Activated CD8-positive, alpha-beta memory T cell treated with anti-CD3 and anti-CD28 coated beads, Interleukin-2, amount 50 U/mL, for 4 hours (primary cell): ENCODE data around the gene ACTRT2.

Source experiments
- DNase-seq: peaks from one replicate; pipeline ENCODE4 v3.0.0-alpha.2; 2020

The ACTRT2 gene

DNA sequence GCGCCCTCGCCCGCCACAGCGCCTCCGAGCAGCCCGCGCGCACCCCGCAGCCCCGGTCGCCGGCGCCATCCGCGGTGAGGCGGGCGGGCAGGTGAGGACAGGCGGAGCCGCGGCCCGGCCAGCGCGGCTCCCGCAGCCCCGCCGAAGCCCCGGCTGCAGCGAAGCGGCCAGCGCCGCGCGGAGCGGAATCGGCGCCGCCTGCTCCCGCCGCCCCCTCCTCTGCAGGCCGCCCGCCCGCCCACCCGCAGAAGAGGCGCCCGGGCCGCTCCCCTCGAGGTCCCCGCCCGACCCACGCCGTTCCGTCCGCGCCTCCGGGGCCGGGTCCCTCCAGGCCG is 49.0 kb downstream of the ACTRT2 start:
- no peak for DNase-seq

DNA sequence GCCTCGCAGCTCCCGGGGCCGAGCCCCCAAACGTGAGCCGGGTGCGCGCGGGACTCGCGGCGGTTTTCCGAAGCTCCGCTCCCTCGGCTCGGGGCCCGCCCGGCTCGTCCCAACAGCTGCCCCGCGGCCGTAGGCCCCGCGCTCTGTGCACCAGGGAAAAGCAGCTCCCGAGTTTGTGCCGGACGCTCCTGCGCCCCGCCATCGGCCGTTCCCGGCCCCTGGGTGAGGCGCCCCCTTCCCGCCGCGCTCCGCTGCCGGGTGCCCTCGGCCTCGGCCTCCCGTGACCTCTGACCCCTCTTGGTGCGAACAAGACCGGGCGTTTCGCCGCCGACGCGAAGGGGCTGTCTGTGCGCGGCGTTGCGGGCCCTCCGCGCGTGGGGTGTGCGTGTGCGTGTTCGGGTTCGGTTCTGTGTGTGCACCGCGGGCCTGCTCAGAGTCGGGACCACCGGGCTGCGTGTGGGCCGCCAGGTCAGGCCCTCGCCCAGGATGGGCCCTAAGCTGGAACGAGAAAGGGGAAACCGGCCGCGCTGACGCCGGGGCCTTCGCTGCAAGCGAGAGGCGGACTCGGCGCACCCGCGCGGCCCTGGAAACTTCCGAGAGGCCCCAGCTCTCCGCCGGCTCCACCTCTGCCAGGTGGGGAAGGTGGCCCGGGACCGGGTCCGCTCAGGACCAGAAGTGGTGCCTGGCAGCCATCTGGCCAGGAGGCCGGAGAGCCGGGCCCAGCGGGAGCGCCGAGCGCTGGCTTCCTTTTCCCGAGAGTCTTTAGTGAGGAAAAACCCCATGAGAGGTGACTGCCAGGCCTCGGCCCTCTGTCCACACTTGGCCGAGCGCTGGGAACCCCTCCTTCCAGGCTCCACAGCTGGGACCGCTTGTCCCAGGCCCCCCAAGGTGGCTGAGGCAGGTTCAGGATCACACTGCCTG is 49.6 kb downstream of the ACTRT2 start:
- DNase-seq: no peak

DNA sequence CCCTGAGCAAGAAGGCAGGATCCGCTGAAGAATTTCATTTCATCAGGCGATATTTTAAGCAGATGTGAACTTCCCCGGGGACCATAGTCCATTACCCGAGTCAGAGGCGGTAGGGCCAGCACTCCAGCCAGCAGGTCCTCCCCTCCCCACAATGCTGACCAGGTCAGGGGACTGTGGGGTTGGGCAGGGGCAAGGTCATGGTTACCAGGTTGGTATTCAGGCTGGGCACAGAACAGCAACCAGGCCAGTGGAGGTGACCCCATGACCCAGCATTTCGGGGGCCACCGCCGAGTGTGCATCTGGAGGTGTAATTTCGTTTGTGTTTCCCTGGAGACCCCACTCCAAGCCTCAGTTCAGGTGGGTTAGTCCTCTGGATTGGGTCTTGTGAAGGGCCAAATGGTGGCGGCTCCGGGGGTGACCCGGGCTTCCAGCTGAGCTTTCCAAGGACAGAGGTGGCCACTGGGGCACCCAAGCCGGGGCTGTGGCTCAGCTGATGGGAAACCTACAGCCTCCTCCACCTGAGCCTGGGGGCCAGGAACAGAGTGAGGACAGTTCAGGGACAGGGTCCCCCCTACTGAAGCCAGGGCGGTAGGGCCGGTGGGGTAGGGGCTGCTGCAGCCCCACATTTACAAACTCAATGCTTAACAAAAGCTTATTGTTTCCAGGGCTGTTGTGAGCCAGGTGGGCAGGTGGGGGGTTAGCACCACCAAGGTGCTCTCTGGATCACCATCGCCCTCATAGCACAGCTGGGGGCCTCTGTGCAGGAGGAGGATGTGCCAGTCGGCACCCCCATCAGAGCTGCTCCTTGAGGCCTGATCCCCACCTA is 50.5 kb downstream of the ACTRT2 start:
- DNase-seq: no peak
